Stimulated activated CD4-positive, alpha-beta T cell treated with anti-CD3 and anti-CD28 coated beads, Interleukin-1b, Interleukin-23, amount 100 ng/mL, for 1 hour (primary cell): ENCODE data around the gene HSPB1.
A peak's percentile ranks its signal among the peaks of the same experiment; 100 is the strongest.
"Not testable (repeated sequence)": the region's sequence is repeated elsewhere in the genome, so short reads cannot be mapped to it uniquely, and the experiment has no call there.

ENCODE experiments used
- DNase-seq, 2 donors: peaks; one replicate each; pipeline ENCODE4 v3.0.0-alpha.2; 2020; ENCODE audit warnings: low read depth in 2 of 2

The HSPB1 gene

GRCh38 chr7:76308874-76309273 is 6.4 kb downstream of the HSPB1 start:
- not testable (repeated sequence) for DNase-seq

DNA sequence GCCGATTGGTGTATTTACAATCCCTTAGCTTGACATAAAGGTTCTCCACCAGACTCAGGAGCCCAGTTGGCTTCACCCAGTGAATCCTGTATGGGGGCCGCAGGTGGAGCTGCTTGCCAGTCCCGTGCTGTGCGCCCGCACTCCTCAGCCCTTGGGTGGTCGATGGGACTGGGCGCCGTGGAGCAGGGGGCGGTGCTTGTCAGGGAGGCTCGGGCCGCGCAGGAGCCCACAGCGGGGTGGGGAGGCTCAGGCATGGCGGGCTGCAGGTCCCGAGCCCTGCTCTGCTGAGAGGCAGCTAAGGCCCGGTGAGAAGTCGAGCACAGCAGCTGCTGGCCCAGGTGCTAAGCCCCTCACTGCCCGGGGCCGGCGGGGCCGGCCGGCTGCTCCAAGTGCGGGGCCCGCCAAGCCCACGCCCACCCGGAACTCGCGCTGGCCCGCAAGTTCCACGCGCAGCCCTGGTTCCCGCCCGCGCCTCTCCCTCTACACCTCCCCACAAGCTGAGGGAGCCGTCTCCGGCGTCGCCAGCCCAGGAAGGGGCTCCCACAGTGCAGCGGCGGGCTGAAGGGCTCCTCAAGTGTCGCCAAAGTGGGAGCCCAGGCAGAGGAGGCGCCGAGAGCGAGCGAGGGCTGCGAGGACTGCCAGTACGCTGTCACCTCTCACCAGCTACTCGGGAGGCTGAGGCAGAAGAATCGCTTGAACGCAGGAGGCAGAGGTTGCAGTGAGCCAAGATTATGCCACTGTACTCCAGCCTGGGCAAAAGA is 7.0 kb downstream of the HSPB1 start:
- DNase-seq, result not testable (repeated sequence)

- no peak for DNase-seq
These were observed 7.9 kb downstream of the HSPB1 start for GRCh38 chr7:76310102-76310957.

- DNase-seq, result not testable (repeated sequence)
These were observed 9.4 kb downstream of the HSPB1 start for GRCh38 chr7:76311838-76312237.

DNA sequence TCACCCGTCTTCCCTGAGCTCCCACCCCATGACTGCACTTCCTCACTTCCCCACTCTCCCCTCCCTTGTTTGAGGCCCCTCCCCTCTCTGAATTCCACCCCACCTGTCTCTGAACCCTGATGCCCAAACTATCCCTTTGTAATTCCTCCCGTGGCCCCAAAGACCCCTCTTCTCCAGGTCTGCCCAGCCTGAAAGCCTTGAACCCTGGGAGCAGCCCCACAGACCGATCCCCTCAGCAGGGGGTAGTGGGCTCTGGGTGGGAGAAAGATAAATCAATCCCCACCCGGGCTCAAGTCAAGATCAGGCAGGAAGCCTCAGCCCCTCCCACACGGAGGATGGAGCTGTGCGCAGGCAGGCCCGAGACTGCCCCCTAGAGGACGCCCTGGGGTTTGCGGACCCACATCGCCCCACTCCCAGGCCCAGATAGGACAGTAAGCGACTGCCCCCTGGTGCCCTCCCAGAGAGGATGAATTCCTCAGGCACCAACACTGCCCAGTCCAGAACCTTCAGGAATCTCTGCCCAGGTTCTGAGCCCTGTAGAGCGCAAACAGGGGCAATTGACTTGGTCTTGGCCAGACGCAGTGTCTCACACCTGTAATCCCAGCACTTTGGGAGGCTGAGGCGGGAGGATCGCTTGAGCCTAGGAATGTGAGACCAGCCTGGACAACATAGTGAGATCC is 11.7 kb downstream of the HSPB1 start:
- peak; percentile 94 to 99 for DNase-seq

- not testable (repeated sequence) for DNase-seq
These were observed 12.3 kb downstream of the HSPB1 start for GRCh38 chr7:76314740-76315139.

- DNase-seq, result no peak
These were observed 12.9 kb downstream of the HSPB1 start for GRCh38 chr7:76315364-76315763.

DNA sequence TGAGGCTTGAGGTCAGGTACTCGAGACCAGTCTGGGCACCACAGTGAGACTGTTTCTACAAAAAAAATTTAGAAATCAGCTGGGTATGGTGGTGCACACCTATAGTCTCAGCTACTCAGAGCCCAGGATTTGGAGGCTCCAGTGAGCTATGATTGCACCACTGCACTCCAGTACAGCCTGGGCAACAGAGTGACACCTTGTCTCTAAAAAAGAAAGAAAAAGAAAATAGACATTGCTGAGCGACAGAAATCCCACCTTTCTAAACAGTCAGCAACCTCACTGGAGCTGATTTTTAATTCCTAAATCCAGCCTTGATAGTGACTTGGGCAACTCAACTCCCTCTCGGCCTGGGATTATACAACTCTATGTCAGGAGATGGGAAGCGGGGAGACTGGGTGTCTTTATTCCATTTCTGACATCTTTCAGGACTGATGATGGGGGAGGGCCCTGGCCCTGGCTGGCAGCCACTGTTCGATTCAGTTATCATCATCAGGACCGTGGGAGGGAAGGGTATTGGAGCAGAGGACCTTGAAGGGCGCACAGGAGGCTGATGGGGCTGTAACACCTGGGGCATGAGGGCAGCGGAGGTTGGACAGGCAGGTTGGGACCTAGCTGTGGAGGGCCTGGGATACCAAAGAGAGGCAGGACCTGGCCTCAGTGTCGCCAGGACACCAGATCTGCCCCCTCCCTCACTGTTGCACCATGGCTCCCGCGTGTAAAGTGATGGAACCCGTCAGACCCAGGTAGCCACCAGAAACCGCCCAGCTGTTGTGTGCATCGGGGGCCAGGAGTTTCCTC is 14.7 kb downstream of the HSPB1 start:
- DNase-seq, result no peak

- DNase-seq, result peak; percentile 87 to 88
These were observed 15.5 kb downstream of the HSPB1 start for GRCh38 chr7:76317782-76318487.

DNA sequence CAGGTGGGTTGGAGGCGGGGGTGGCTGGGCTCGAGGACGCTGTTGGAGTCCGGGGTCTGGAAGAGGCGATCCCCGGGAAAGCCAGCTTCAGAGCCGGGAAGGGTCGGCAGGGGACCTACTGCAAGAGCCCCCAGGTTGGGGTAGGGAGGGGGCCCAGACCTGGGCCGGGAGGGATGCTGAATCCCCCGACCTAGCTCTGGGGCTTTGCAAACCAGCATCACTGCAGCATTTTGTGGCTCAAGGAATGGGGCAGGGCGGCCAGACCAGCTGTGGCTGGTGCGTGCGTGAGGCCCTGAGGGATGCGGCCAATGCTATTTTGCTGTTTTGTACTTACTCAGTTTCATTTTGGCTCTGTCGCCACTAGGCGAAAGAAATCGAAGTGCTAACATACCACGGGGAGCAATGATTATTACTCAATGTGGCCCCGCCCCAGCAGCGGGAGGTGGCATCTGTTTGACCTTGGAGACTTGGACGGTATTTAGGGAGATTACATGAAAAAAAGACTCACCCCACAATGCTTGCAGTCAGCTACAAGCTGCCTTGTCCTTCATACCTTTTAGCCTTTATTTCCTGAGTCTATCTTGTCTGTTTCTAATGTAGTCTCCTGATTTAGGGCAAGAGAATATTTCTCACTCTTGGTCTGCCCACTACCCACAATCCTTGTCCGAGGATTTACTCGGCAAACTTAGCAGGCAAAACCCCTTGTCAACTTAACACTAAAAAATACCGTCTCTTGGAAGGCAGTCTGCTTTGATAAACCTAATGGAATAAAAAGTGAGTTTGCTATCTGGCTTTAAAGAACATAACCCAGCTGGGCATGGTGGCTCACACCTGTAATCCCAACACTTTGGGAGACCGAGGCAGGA is 16.2 kb downstream of the HSPB1 start:
- no peak for DNase-seq

GRCh38 chr7:76325092-76325491 is 22.6 kb downstream of the HSPB1 start:
- DNase-seq, result no peak

DNA sequence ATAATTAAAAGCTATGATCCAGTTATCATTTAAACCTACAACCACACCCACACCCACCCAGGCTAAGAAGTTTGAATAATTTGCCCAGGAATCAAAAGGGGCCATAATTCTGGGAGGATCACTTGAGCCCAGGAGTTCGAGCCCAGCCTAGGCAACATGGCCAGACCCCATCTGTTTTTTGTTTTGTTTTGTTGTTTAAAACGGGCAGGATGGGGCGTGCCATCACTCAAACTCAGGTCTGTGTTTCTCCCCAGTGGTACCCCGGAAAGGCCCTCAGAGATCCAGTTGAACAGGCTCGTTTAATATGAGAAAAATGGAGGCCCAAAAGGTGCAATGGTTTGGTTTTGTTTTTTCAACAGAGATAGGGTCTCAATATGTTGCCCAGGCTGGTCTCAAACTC is 23.3 kb downstream of the HSPB1 start:
- DNase-seq, result no peak

DNA sequence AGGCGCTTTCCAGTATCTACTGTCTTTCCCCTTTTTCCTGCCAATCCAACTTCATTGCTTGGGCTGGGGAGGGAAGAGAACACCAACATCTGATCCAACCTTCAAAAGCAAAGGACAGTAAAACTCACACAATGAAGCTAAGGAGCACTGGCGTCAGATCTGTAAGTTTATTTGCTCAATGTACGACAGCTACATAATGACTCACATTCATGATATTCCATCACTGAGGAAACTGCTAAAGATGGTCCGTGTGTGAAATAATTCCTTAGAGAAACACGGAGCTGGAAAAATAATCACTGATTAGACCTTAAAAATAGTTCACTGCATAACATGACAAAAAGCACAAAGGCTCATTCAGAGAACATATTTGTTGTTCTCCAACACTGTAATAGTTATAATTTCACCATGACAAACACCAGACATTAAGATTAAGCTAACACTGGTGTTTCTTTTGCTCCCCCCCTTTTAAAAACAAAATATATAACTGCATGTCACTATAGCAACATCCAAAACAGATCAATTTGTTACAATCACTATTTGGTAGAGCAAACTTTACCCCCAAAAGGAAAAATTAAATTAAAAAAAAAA is 24.3 kb downstream of the HSPB1 start:
- DNase-seq, result no peak

- no peak for DNase-seq
These were observed 25.1 kb downstream of the HSPB1 start for GRCh38 chr7:76327610-76328009.

DNA sequence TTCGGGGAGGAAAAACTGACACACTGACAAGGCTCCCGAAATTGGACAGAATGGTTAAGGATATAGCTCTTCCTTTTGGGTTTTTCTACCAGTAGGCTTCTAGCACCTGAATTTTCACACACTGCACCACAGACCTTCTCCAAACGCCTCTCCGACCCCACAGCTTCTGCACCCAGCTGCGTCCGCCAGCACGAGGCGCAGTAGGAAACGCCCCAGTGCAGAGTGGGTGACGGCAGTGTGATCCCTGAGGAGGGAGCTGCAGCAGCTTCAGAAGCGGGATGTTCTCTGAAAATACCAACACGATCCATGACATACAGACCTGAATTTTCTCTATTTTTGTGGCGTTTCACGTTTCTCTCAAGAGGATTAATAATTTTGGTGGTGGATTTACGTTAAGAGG is 25.9 kb downstream of the HSPB1 start:
- no peak for DNase-seq

GRCh38 chr7:76329479-76329878 is 27.0 kb downstream of the HSPB1 start:
- no peak for DNase-seq

DNA sequence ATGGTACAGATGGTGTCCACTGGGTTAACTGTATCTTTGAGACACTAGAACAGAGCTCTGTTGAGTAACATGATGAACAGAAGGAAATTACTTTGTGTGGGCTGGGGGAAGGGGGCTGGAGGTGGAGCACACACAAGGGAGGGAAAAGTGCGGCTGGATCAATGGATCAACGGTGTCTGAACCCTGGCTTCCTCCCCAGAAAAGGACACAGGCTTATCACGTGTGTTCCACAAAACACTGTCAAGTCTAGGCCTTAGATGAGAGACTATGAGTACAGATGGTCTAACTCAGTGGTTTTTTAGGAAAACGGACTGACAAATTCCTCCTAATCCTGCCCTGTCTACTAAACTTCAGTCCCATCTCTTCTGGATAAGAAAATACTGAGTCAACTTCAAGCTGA is 27.8 kb downstream of the HSPB1 start:
- DNase-seq, result no peak

DNA sequence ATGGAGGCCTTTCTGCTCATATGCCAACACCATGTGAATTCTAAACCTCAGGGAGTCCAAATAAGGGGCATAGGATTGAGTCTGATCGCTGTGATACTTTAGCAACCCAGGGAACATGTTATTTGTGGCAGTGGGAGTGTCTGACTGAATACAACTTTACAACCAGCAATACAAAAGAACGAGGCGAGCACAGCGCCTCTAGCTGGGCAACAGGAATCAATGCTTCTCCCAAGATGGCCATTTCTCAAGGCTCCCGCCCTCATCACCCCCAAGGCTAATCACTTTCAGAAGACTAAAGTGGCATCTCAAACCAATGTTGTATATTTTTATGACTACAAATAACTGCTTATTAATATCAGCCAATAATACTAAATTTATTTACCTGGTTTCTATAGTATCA is 28.2 kb downstream of the HSPB1 start:
- no peak for DNase-seq

DNA sequence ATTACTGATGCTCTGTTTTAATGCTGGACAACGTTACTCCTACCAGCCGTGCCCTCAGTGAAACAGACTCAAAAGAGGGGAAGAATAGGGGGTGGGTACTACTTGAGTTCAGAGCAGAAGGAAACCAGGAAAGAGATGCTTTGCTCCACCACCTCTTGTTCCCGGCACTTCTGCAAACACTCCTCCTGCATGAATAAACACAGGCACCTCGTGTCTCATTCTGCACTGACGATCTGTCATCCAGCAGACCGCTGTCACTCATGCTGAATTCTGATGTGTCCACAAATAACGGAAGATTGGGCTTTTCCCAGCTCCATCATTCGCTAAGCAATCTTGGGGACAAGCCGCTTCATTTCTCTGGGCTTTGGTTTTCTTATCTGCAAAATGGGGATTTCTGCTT is 29.6 kb downstream of the HSPB1 start:
- no peak for DNase-seq
